Measurements from ENCODE around the gene LPAR5. TPM values are rescaled to one million over a fixed set of nuclear protein-coding genes. Genes with fewer than 3 reads are reported as not detected.

LPAR5 gene
- total RNA-seq, 1 experiment from 2014 or later = 0.20 TPM

- TF ChIP-seq PRDM15 (CRISPR knock-in tag; IDR thresholded peaks at IDR 0.05) (no peak), ZNF532 (CRISPR knock-in tag; IDR thresholded peaks at IDR 0.05; ENCODE audit: borderline replicate concordance) (no peak), ELF4 (CRISPR knock-in tag; IDR thresholded peaks at IDR 0.05; ENCODE audit: low read depth) (no peak)
Measured at GRCh38 chr12:6574576-6575295, 61.0 kb downstream of the LPAR5 start (continued).

GRCh38 chr12:6573001-6573400 lies 62.8 kb downstream of the LPAR5 start:
- no peak overlapping the region for H3K27ac Mint-ChIP-seq
- no peak for TF ChIP-seq ZNF219 (CRISPR knock-in tag; IDR thresholded peaks at IDR 0.05; ENCODE audit: borderline replicate concordance)
- no peak for TF ChIP-seq ERG (CRISPR knock-in tag; IDR thresholded peaks at IDR 0.05)
- TF ChIP-seq EMX1 (CRISPR knock-in tag; IDR thresholded peaks at IDR 0.05) = no peak
- TF ChIP-seq AFF4 (CRISPR knock-in tag; IDR thresholded peaks at IDR 0.05; ENCODE audit: borderline replicate concordance) = no peak
- TF ChIP-seq IRF2 (CRISPR knock-in tag; IDR thresholded peaks at IDR 0.05; ENCODE audit: borderline replicate concordance, low read depth) = no peak
- TF ChIP-seq ATF3 (CRISPR knock-in tag; conservative IDR thresholded peaks at IDR 0.05) = no peak
- no peak for TF ChIP-seq E2F5 (CRISPR knock-in tag; IDR thresholded peaks at IDR 0.05)
- no peak for TF ChIP-seq TCF7 (CRISPR knock-in tag; IDR thresholded peaks at IDR 0.05; ENCODE audit: low read depth)
- TF ChIP-seq FOXJ3 (CRISPR knock-in tag; IDR thresholded peaks at IDR 0.05; ENCODE audit: borderline replicate concordance) = no peak
- TF ChIP-seq PRRX2 (CRISPR knock-in tag; IDR thresholded peaks at IDR 0.05) = no peak
- no peak for TF ChIP-seq RORB (CRISPR knock-in tag; IDR thresholded peaks at IDR 0.05)
- no peak for TF ChIP-seq IRF1 (CRISPR knock-in tag; IDR thresholded peaks at IDR 0.05)
- TF ChIP-seq CBFB (CRISPR knock-in tag; IDR thresholded peaks at IDR 0.05; ENCODE audit: low read depth) = no peak
- no peak for TF ChIP-seq ZNF416 (CRISPR knock-in tag; IDR thresholded peaks at IDR 0.05)

More at GRCh38 chr12:6573001-6573400, 62.8 kb downstream of the LPAR5 start:
- ChIA-PET CTCF (interaction anchor here (0.7 kb wide), 1 partner anchor 15 kb away, joined by 5 read pairs; no protein-coding TSS in a partner anchor), POLR2A (interaction anchor here (0.6 kb wide), 1 partner anchor 9 kb away, joined by 3 read pairs; no protein-coding TSS in a partner anchor)
- Mint-ChIP-seq H3K4me1 (peaks cover 6% of the 10 kb centered on the region), H3K9me3 (no peaks in the 10 kb centered on the region), H3K36me3 (peaks cover 71% of the 10 kb centered on the region), H3K4me3 (no peak overlapping the region), H3K27me3 (ENCODE audit: low read depth) (no peaks in the 10 kb centered on the region)
- ATAC-seq (no peak), DNase-seq (ENCODE audit: low spot score) (no peak)

All from WTC11 (cell line).